ENCODE results near the gene TSSC4.

TSSC4 gene

DNA sequence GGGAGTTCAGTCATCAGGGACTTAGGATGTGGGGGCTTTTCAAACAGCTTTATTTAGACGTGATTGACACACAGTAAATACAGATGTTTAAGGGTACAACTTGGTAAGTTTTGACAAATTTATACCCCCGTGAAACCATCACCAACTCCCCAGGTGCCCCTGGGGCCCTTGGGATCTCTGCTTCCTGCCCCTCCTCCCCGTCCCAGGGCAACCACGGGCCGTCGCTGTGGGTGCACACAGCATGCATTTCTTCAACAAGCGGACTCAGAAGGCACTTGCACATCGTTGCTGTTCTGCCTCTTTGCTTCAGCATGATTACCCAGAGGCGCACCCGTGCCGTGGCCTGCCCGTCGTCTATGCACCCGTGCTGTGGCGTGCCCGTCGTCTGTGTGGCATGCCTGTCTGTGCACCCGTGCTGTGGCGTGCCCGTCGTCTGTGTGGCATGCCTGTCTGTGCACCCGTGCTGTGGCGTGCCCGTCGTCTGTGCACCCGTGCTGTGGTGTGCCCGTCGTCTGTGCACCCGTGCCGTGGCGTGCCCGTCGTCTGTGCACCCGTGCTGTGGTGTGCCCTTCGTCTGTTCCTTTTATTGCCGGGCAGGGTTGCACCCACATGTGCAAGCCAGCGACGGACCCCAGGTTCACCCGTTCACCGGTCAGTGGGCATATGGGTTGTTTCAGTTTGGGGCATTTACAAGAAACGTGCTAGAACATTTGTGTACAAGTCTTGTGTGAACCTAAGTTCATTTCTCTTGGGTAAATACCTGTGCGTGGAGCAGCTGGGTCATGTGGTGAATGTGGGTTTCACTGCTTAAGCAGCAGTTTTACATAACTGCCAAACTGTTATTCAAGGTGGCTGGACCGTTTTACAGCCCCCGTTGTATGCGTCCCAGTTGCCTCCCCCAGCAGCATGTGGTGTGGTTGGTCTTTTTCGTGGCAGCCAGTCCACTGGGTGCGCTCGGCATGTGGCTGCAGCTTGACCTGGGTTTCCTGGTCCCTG lies 15.1 kb upstream of the TSSC4 start:
- DNase-seq (ENCODE audit: low read depth in 2 of 2, low spot score in 1 of 2): no peak

DNA sequence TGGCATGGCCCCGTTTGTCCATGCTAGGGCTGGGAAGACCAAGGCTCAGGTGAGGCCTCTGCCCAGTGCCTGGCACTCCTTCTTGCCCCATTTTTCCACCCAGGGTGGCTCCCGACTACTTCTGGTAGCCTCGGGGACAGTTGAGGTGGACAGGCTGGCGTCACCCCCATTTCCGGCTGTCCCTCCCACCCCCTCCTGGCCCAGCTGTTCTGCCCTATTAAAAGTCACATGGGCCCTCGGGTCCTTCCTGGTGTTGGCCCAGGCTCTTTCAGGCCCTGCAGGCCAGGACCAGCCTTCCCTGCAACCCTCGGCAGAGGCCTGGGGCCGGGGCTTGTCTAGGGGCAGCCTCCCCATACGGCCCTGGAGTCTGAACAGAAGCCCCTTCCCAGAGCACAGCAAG lies 14.0 kb upstream of the TSSC4 start:
- no peak for DNase-seq (ENCODE audit: low read depth in 2 of 2, low spot score in 1 of 2)

DNA sequence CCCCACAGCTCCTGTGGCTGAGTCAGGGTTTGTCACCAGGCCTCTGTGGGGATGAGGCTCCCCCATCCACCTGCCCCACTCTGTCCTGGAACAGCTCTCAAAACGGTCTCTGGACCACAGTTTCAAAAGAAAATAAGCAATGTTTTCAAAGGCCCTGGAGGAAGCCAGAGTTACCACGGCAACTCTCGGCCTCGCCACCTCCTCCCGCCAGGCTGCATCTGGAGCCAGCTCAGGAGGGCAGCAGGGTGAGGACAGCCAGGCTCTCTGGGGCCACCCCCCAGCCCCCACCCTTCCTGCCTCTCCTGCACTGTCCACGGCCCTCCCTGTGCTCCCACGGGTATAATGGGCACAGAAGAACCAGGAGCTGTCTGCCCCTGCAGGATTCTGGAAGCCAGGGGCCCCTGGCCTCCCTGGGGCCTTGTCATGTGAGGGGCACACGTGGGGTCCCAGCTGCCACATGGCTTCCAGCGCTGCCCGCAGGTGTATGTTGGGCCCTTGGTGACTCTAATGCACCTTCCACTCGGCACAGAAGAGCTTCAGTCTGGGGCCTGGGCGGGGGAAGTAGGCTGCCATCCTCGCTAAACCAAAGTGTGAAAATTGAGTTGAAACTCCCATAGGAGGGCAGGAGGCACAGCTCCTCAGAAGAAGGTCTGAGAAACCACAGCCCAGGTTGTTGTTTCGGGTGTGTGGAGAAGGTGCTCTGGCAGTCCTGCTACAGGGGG lies 13.1 kb upstream of the TSSC4 start:
- no peak for DNase-seq (ENCODE audit: low read depth in 2 of 2, low spot score in 1 of 2)

DNA sequence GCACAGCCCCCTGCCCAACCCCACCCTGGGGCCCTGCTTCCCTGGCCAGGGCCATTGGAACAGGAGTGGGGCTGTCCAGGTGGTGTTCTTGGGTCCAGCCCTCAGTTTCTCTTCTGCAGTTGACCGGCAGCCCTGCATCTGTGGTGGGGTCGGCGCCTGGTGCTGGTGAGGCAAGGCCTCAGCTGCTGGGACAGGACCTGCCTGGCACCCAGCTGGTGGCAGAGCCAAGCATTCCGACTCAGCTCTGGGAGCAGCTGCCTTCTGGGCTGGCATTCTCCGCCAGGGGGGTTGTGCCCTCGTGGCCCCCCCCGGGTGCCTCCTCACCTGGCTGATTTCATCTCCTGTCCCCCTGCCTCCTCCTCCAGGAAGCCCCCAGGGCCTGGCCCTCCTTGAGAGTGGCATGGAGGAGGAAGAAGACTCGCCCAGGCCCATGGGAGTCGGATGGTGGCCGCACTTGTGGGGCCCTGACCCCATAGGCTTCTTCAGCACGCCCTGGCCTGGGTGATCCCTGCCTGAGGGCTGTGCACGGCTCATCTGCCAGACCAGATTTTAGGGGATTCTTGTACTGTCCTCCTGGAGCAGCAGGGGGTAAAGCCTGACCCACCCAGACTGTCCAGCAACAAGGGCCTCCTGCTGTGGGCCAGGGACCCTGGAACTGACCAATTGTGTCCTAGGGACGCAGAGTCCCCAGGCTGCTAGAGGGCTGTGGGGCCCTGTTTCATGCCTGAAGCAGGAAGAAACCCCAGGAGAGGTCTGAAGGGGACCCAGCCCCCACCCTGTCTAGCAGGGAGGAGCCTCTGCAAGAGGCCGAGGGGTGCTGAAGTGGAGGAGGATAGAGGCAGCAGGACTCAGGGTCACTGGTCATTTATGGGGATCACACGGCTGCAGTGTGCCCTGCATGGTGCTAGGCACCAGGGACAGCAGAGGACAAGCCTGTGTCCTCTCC lies 11.8 kb upstream of the TSSC4 start:
- no peak for DNase-seq (ENCODE audit: low read depth in 2 of 2, low spot score in 1 of 2)

DNA sequence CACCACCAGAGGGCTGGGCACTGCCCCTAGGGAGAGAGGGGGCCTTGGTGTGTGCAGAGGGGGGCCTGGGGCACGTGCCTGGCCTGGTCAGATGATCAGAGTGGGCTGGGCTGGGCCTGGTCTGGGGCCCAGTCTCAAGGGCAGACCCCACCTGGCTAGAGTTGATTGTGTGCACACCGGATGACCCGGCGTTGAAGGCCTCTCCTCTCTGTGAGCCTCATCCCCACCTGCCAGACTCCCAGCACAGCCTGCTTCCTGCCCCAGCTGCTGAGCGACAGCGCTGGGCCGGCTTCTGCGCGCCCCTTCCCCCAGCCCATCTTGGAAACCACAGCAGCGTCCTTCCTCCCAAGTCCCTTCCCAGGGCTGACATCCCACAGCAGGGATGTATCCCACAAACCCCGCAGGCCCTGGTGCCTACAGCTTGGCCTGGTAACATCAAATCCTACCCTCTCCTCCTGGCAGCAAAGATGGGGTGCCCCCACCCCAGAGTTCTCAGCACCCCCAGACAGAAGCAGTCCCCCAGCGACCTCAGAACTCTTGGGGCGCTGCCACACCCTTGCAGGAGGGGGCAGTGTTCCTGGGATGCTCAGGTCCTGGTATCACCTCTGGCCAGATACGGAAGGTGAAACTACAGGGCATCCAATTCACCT lies 11.0 kb upstream of the TSSC4 start:
- DNase-seq (ENCODE audit: low read depth in 2 of 2, low spot score in 1 of 2): no peak

DNA sequence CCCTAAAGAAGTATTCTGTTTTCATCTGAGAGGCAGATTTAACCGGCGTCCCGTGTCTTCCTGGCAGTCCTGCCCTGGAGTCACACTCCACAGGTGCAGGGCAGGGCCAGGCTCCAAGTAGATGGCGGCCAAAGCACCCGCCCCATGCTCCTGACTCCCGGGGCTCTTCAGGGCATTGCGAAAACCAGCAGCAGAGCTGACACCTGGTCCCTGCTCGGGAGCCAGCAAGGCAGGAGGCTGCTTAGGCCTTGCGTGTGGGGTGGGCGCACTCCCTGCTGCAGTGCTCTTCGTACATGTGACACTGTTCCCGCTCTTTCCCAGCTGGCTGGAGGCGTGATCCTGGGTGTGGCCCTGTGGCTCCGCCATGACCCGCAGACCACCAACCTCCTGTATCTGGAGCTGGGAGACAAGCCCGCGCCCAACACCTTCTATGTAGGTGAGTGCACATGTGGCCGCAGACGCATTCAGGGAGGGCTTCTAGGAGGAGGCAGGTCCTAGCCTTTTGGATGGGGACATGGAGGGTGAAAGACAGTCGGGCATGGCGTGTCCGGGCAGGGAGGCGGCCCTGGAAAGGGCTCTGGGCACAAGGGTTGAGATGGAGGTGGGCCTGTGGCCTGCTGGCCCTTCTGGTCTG lies 10.3 kb upstream of the TSSC4 start:
- DNase-seq (ENCODE audit: low read depth in 2 of 2, low spot score in 1 of 2): no peak

DNA sequence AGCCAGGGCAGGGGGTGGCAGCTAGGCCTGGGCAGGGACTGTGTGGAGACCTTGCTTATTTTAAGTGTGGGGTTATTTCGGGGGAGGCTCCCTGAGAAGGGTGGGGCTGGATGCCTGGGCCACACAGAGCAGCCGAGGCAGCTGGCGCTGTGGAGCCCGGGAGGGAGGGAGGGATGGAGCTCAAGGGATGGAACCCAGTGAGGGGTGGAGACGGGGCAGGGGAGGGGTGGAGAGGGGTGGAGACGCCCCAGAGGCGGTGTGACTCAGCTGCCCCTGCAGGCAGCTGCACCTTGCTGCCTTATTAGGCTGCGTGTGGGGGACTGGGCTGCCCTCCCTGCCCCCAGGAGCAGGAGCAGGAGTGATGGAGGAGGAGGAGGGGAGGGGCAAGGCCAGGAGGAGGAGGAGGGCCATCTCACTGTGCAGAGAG lies 9.8 kb upstream of the TSSC4 start:
- no peak for DNase-seq (ENCODE audit: low read depth in 2 of 2, low spot score in 1 of 2)

DNA sequence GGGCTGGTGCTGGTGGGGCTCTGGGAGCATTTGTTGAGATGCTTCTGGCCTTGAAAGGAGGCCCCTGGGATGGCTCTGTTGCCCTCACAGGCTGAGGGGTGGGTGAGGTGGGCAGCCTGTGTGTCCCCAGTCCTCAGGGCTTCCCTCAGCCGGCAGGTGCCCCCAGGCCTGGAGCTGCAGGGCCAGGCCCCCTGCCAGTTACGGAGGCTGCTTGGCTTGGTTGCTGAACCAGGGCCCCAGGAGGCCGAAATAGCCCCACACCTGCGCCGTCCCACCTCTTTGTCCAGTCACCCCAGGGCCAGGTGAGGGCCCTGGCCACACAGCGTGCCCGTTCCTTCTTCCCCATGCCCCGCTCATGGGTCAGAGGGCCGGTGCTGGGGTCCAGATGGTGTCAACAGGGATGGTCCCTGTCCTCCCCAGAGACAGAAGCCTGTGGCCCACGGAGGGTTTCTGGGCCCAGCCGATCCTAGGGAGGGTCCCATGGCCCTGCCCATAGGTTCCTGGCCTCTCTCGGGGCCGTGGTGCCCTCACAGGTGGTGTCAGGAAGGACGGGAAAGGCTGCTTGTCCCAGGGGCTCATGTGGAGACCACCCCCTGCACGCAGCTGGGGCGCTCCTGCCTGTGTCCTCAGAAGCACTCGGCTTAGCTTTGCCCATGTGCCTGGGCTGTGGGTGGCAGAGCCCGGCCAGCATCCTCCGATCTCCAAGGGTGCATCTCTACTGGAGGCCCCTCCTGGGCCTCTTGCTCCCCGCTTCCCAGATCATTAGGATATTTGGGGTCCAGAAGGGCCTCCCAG lies 9.2 kb upstream of the TSSC4 start:
- DNase-seq (ENCODE audit: low read depth in 2 of 2, low spot score in 1 of 2): no peak

DNA sequence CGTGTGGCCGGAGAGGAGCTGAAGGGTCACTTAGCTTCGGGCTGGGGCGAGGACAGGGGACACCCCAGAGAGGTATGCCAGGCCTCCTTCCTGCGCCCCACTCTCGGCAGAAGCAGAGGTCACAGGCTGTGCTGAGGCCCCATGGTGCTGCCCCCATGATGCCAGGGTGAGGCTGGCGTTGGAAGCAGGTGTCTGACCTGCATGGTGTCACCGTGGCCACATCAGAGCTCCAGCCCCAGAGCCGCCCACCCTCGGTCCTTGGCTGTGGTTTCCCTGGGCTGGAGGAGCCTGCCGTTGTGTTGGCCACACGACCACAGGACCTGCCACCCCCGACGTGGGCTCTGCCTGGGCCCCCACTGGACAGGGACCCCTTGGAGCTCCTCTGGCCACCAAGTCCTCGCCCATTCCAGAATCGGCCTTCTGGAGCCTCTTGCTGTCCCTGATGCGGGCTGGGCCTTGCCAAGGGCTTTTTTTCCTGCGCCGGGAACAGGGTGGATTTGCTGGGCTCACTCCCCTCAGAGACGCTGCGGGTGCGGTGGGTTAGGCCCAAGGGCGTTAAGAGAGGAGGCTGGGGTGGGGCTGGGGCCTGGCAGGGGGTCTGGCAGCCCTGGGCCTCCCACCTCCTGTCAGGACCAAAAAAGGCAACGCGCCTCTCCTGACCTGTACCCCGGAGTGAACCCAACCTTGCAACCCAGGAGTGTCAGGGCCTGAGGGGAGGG lies 8.2 kb upstream of the TSSC4 start:
- no peak for DNase-seq (ENCODE audit: low read depth in 2 of 2, low spot score in 1 of 2)

DNA sequence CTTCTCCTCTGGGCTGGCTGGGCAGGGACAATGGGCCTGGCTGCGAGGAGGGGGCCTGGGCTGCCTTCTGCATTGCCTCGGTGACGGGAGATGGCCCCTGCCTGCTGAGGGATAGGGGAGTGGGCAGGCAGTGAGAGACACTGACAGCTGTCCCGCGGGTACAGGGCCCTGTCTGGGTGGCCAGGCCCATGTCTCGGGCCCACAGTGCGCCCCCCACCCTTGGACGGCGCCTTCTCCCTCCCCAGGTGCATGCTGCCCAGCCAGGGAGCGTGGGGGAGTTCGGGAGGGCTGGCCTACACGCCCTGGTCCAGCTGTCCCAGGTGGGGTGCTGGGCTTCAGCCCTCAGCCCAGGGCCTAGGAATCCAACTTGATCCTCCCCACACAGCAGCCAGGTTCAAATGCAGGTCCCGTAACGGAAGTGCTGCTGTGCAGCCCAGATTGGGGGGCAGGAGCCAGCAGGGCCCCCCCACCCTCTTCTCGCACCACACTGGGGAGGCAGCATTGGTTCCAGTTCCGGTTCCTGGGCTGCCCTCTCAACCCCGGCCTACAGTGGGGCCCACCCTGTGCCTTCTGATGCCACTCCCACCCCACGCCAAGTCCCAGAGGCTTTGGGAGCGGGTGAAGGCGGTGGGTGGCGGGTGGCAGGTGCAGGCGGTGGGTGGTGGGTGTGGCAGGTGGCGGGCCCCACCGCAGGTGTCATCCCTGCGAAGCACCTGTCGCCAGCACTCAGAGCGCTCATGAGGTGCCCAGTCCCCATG lies 7.3 kb upstream of the TSSC4 start:
- no peak for DNase-seq (ENCODE audit: low read depth in 2 of 2, low spot score in 1 of 2)

DNA sequence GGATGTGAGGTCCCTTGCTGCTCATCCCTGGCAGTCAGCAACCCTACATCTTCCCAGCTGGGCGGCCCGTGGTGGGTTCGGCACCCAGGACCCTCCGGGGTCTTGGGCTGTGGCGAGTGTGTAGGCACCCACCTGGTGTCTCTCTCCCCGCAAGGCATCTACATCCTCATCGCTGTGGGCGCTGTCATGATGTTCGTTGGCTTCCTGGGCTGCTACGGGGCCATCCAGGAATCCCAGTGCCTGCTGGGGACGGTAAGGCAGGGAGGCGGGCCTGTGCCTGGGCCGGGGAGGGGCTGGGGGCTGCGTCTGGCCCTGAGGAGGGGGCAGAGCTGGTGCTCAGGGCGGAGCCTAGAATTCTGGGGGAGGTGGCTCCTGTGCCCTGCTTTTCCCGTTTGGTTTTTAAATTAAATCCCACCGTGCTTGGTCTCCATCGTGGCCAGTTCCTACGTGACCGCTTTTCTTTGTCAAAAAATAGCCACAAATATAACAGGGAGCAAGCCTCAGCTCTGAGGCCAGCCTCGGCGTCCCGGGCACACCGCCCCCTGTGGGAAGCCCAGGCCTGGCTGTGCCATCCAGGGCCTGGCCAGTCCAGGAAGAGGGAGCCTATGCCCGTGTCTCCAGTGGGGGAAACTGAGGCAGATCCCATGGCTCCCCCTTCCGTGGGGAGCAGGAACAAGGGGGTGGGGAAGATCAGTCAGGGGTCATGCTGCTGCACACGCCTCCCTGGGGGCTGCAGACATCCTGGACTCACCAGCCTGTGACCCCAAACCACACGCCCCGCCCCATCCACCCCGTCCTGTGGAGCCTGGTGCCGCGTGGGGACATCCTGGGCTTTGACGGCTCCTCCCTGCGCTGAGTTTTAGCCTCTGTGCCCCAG lies 6.4 kb upstream of the TSSC4 start:
- DNase-seq (ENCODE audit: low read depth in 2 of 2, low spot score in 1 of 2): no peak

DNA sequence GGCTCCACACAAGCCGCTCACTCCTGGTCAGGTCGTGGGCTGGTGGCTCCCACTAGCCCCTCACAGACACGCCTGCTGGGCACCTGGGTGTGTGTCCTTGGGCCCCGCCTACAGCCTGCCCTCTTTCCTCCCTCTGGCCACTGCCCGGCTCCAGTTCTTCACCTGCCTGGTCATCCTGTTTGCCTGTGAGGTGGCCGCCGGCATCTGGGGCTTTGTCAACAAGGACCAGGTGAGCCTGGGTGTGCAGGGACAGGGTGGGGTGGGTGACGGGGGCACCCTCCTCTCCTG lies 5.8 kb upstream of the TSSC4 start:
- DNase-seq (ENCODE audit: low read depth in 2 of 2, low spot score in 1 of 2): no peak

DNA sequence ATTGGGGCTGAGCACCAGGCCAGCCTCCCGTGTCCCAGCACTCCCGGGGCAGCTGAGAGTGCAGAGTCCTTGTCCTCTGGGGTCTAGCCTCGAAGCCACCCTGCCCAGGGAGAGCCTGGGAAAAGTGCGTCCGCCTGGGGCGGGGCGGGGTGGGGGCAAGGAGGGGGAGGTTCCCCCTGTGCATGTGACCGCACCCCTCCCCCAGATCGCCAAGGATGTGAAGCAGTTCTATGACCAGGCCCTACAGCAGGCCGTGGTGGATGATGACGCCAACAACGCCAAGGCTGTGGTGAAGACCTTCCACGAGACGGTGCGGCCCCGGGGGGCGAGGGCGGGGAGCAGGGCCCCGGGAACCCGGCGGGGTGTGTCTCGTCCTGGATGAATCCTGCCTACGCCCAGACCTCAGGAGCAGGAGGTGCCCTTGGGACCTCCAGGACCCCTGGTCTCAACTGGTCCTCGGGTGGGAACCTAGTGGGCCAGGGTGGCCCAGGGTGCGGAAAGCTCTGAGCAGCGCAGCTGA lies 5.3 kb upstream of the TSSC4 start:
- DNase-seq (ENCODE audit: low read depth in 2 of 2, low spot score in 1 of 2): no peak

DNA sequence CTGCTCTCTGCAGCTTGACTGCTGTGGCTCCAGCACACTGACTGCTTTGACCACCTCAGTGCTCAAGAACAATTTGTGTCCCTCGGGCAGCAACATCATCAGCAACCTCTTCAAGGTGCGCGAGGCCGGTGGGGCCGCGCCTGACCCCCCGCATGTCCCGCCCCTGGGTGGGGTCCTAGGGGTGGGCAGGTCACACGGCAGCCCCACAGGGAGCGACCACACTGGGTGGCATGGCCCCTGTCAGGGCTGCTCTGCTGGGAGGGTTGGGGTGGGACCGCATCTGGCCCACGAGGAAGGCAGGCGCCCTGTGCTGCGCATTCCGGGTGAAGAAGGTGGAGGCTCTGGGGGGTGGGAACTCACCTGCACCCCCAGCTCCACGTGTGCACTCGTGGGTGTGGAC lies 4.7 kb upstream of the TSSC4 start:
- no peak for DNase-seq (ENCODE audit: low read depth in 2 of 2, low spot score in 1 of 2)

DNA sequence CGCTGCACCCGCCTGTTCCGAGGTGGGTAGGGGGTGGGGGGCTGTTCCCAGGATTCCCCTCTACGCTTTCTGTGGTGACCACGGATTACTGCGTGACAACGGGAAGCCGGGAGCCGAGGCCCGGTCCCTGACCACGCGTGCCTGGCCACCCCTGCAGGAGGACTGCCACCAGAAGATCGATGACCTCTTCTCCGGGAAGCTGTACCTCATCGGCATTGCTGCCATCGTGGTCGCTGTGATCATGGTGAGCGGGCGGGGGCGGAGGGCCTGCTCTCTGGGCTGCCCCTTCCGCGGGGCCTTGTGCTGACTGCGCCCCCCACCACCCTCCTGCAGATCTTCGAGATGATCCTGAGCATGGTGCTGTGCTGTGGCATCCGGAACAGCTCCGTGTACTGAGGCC lies 4.1 kb upstream of the TSSC4 start:
- DNase-seq (ENCODE audit: low read depth in 2 of 2, low spot score in 1 of 2): no peak

DNA sequence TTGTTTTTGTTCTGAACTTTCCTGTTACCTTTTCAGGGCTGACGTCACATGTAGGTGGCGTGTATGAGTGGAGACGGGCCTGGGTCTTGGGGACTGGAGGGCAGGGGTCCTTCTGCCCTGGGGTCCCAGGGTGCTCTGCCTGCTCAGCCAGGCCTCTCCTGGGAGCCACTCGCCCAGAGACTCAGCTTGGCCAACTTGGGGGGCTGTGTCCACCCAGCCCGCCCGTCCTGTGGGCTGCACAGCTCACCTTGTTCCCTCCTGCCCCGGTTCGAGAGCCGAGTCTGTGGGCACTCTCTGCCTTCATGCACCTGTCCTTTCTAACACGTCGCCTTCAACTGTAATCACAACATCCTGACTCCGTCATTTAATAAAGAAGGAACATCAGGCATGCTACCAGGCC lies 3.5 kb upstream of the TSSC4 start:
- no peak for DNase-seq (ENCODE audit: low read depth in 2 of 2, low spot score in 1 of 2)

Data from stimulated activated CD8-positive, alpha-beta memory T cell treated with anti-CD3 and anti-CD28 coated beads, Interleukin-4, amount 100 ng/mL, for 4 hours (primary cell).